ENCODE data around the gene LRRFIP1.

LRRFIP1 gene

DNA sequence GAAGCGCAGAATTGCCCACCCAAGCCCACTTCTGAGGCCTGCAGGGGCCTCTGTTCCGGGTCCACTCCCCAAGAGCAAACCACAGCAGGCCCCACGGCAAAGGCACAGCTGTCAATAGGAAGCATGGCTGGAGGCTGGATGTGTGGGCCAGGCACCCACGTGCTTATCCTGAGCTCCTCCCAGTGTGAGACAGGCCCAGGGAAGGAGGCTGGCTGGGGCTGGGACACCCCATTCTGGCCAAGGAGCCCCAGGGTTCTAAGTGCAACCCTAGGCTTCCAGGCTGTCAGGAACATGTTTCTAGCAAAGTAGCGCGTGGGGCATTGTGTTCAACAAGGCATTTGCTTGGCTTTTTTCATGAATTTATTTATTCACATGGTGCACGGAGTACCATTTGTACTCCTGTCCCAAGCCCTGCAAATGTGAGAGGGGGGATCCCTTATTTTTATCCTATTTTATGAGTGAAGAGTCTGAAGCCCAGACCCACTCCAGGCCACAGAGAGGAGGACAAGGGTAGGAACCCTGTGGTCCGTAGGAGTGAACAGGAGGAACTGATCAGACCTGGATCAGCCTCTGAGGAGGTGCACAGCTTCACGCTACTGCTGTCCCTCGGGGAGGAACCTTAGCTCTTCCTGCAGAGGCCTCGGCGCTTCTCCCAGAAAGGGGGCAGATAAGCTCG, 30.7 kb upstream of the LRRFIP1 start:
- H3K27ac ChIP-seq (ENCODE audit: low read length) = no peak overlapping the region
- H3K4me3 ChIP-seq (ENCODE audit: low read length) = no peak overlapping the region
- H3K9ac ChIP-seq (ENCODE audit: low read length) = no peak overlapping the region
- H3K4me1 ChIP-seq (ENCODE audit: low read length) = no peaks in the 10 kb centered on the region
- no peak overlapping the region for H2AFZ ChIP-seq (ENCODE audit: low read depth, low read length)
- no peaks in the 10 kb centered on the region for H3K9me3 ChIP-seq (ENCODE audit: insufficient read depth, low read length)
- H3K79me2 ChIP-seq (ENCODE audit: low read length) = no peaks in the 10 kb centered on the region
- no peaks in the 10 kb centered on the region for H3K27me3 ChIP-seq (ENCODE audit: low read depth, low read length)
- TF ChIP-seq EZH2phosphoT487 (IDR thresholded peaks at IDR 0.05; ENCODE audit: low read depth) = no peak
- TF ChIP-seq, protein P1, sequence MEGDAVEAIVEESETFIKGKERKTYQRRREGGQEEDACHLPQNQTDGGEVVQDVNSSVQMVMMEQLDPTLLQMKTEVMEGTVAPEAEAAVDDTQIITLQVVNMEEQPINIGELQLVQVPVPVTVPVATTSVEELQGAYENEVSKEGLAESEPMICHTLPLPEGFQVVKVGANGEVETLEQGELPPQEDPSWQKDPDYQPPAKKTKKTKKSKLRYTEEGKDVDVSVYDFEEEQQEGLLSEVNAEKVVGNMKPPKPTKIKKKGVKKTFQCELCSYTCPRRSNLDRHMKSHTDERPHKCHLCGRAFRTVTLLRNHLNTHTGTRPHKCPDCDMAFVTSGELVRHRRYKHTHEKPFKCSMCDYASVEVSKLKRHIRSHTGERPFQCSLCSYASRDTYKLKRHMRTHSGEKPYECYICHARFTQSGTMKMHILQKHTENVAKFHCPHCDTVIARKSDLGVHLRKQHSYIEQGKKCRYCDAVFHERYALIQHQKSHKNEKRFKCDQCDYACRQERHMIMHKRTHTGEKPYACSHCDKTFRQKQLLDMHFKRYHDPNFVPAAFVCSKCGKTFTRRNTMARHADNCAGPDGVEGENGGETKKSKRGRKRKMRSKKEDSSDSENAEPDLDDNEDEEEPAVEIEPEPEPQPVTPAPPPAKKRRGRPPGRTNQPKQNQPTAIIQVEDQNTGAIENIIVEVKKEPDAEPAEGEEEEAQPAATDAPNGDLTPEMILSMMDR (IDR thresholded peaks at IDR 0.05; ENCODE audit: low read depth, low read length) = no peak
- H3K4me2 ChIP-seq (ENCODE audit: low read length) = no peak overlapping the region
- no peaks in the 10 kb centered on the region for H3K36me3 ChIP-seq (replicated peaks; ENCODE audit: low read depth, low read length)
- no peaks in the 10 kb centered on the region for H4K20me1 ChIP-seq (ENCODE audit: insufficient read depth, low read length)

GRCh38 chr2:237597196-237598145, 29.9 kb upstream of the LRRFIP1 start:
- Histone ChIP-seq H3K27me3 (ENCODE audit: low read depth, low read length) (no peaks in the 10 kb centered on the region), H3K27ac (ENCODE audit: low read length) (no peak overlapping the region), H3K9ac (ENCODE audit: low read length) (no peak overlapping the region), H3K36me3 (replicated peaks; ENCODE audit: low read depth, low read length) (no peaks in the 10 kb centered on the region), H2AFZ (ENCODE audit: low read depth, low read length) (no peak overlapping the region), H3K79me2 (ENCODE audit: low read length) (no peaks in the 10 kb centered on the region), H3K4me3 (ENCODE audit: low read length) (no peak overlapping the region), H3K9me3 (ENCODE audit: insufficient read depth, low read length) (no peaks in the 10 kb centered on the region), H3K4me1 (ENCODE audit: low read length) (no peaks in the 10 kb centered on the region), H4K20me1 (ENCODE audit: insufficient read depth, low read length) (no peaks in the 10 kb centered on the region), H3K4me2 (ENCODE audit: low read length) (no peak overlapping the region)
- TF ChIP-seq, protein P1 (IDR thresholded peaks at IDR 0.05; ENCODE audit: low read depth, low read length) = no peak

DNA sequence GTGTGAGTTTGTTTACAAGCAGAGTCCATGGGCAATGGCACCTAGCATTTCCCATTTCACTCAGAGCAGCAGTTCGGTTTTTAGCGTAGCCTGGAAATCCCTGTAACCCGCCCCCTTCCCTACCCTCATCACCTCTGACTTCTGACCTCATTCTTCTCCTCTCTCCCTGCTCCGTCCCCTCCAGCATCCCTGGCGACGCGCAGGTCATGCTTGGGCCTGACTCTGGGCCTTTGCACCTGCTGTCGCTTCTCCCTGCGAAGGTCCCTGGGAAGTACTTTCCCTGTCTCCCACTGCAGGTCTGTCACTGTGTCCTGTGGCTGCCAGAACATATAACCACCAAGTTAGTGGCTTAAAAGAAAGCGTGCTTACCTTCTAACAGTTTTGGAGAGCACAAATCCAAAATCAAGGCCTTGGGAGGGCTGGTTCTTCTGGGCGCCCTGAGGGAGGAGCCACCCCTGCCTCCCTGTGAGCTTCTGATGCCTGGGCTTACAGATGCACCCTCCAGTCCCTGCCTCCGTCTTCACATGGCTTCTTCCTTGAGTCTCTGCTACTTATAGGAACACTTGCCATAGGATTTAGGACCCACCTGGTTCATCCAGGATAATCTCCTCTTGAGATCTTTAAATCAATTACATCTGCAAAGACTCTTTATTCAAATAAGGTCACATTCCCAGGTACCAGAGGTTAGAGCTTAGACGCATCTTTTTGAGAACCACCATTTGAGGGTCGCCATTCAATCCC, 28.7 kb upstream of the LRRFIP1 start:
- Histone ChIP-seq H3K27ac (ENCODE audit: low read length) (no peak overlapping the region), H3K4me3 (ENCODE audit: low read length) (no peak overlapping the region), H2AFZ (ENCODE audit: low read depth, low read length) (no peak overlapping the region), H4K20me1 (ENCODE audit: insufficient read depth, low read length) (no peaks in the 10 kb centered on the region), H3K4me1 (ENCODE audit: low read length) (no peaks in the 10 kb centered on the region), H3K9ac (ENCODE audit: low read length) (no peak overlapping the region), H3K9me3 (ENCODE audit: insufficient read depth, low read length) (no peaks in the 10 kb centered on the region), H3K79me2 (ENCODE audit: low read length) (no peaks in the 10 kb centered on the region), H3K4me2 (ENCODE audit: low read length) (no peak overlapping the region), H3K36me3 (replicated peaks; ENCODE audit: low read depth, low read length) (no peaks in the 10 kb centered on the region), H3K27me3 (ENCODE audit: low read depth, low read length) (no peaks in the 10 kb centered on the region)
- TF ChIP-seq, protein P1 (IDR thresholded peaks at IDR 0.05; ENCODE audit: low read depth, low read length) = no peak
- TF ChIP-seq EZH2phosphoT487 (IDR thresholded peaks at IDR 0.05; ENCODE audit: low read depth) = no peak
